ENCODE results near the gene HERC3.

- no peak for TF ChIP-seq POLR2AphosphoS5 (IDR thresholded peaks at IDR 0.05)
- TF ChIP-seq CTCF (IDR thresholded peaks at IDR 0.05), result no peak
- no peak for TF ChIP-seq POLR2A (IDR thresholded peaks at IDR 0.05)
- TF ChIP-seq EP300 (IDR thresholded peaks at IDR 0.05), result no peak
Measured at GRCh38 chr4:88697141-88697540, 104.9 kb downstream of the HERC3 start.
